NCI-H774 (cell line): ENCODE measurements around the gene AP1M1.

Experiments used
- DNase-seq: peaks from one replicate; lab custom pipeline; 2025; lab: John Stamatoyannopoulos, UW

Gene AP1M1

GRCh38 chr19:16185768-16186123 lies 12.0 kb upstream of the AP1M1 start:
- no peak for DNase-seq

- no peak for DNase-seq
These were observed 9.2 kb upstream of the AP1M1 start for GRCh38 chr19:16188521-16188920.

- no peak for DNase-seq
These were observed 7.5 kb upstream of the AP1M1 start for GRCh38 chr19:16190198-16190597.

GRCh38 chr19:16190736-16191135 lies 7.0 kb upstream of the AP1M1 start:
- DNase-seq: no peak

GRCh38 chr19:16191216-16191908 lies 6.3 kb upstream of the AP1M1 start:
- DNase-seq: no peak

- DNase-seq: no peak
These were observed 4.2 kb upstream of the AP1M1 start for GRCh38 chr19:16193466-16193865.

- no peak for DNase-seq
These were observed 506 bp upstream of the AP1M1 start for GRCh38 chr19:16197188-16197621.

GRCh38 chr19:16198370-16198651 lies 600 bp downstream of the AP1M1 start:
- DNase-seq: no peak

GRCh38 chr19:16199275-16199932 lies 1.7 kb downstream of the AP1M1 start:
- DNase-seq: no peak

GRCh38 chr19:16200038-16201010 lies 2.6 kb downstream of the AP1M1 start:
- DNase-seq: no peak

- no peak for DNase-seq
These were observed 3.3 kb downstream of the AP1M1 start for GRCh38 chr19:16201011-16201391.

GRCh38 chr19:16202320-16203255 lies 4.9 kb downstream of the AP1M1 start:
- no peak for DNase-seq

- no peak for DNase-seq
These were observed 5.7 kb downstream of the AP1M1 start for GRCh38 chr19:16203256-16204004.

GRCh38 chr19:16204005-16204294 lies 6.2 kb downstream of the AP1M1 start:
- no peak for DNase-seq

GRCh38 chr19:16205205-16206045 lies 7.7 kb downstream of the AP1M1 start:
- no peak for DNase-seq

- DNase-seq: no peak
These were observed 8.4 kb downstream of the AP1M1 start for GRCh38 chr19:16206046-16206605.

GRCh38 chr19:16206637-16207036 lies 8.9 kb downstream of the AP1M1 start:
- no peak for DNase-seq

- no peak for DNase-seq
These were observed 9.4 kb downstream of the AP1M1 start for GRCh38 chr19:16207063-16207462.

- DNase-seq: no peak
These were observed 9.8 kb downstream of the AP1M1 start for GRCh38 chr19:16207490-16208025.
